Activated CD4-positive, alpha-beta memory T cell treated with anti-CD3 and anti-CD28 coated beads for 36 hours (primary cell): ENCODE measurements around the gene APEX2. TPM values are rescaled to one million over a fixed set of nuclear protein-coding genes. Genes with fewer than 3 reads are reported as not detected.
A peak's percentile ranks its signal among the peaks of the same experiment; 100 is the strongest.
"Not testable (repeated sequence)": the region's sequence is repeated elsewhere in the genome, so short reads cannot be mapped to it uniquely, and the experiment has no call there.

Experiments
- CTCF ChIA-PET: fragments of 350-600 bp; sonication (Branson Sonifier 250); formaldehyde crosslinking; loops from one replicate; lab custom pipeline; 2021; ENCODE audit warnings: antibody characterized with exemption, inconsistent platforms; lab: Charles Lee
- POLR2A ChIA-PET: fragments of 350-600 bp; sonication (Branson Sonifier 250); formaldehyde crosslinking; loops from one replicate; lab custom pipeline; 2021; ENCODE audit warnings: antibody characterized with exemption; lab: Charles Lee
- DNase-seq: peaks from one replicate; pipeline ENCODE4 v3.0.0-alpha.2; 2020
- H3K27ac Mint-ChIP-seq: one replicate; pipeline ENCODE4 v1.8.0; 2021; ENCODE audit warnings: mixed read lengths
- H3K27me3 Mint-ChIP-seq: one replicate; pipeline ENCODE4 v1.8.0; 2021; ENCODE audit warnings: mixed read lengths
- H3K36me3 Mint-ChIP-seq: one replicate; pipeline ENCODE4 v1.8.0; 2021; ENCODE audit warnings: mixed read lengths
- H3K4me1 Mint-ChIP-seq: one replicate; pipeline ENCODE4 v1.8.0; 2021; ENCODE audit warnings: low read depth, mixed read lengths
- H3K4me3 Mint-ChIP-seq: one replicate; pipeline ENCODE4 v1.8.0; 2021; ENCODE audit warnings: mild to moderate bottlenecking, mixed read lengths
- H3K9me3 Mint-ChIP-seq: one replicate; pipeline ENCODE4 v1.8.0; 2021; ENCODE audit warnings: mixed read lengths
- intact Hi-C: fragments of 100-400 bp; cut with micrococcal nuclease; formaldehyde crosslinking; loops from one replicate; pipeline ENCODE4 v1.15.1; 2023
- total RNA-seq, 2 experiments: library from RNA; stranded (reverse); gene quantifications; one replicate each; pipeline ENCODE4 v1.2.3, GENCODE V29; 2021

The APEX2 gene
- 10 to 100 TPM; 32.7 to 32.9 TPM for total RNA-seq

DNA sequence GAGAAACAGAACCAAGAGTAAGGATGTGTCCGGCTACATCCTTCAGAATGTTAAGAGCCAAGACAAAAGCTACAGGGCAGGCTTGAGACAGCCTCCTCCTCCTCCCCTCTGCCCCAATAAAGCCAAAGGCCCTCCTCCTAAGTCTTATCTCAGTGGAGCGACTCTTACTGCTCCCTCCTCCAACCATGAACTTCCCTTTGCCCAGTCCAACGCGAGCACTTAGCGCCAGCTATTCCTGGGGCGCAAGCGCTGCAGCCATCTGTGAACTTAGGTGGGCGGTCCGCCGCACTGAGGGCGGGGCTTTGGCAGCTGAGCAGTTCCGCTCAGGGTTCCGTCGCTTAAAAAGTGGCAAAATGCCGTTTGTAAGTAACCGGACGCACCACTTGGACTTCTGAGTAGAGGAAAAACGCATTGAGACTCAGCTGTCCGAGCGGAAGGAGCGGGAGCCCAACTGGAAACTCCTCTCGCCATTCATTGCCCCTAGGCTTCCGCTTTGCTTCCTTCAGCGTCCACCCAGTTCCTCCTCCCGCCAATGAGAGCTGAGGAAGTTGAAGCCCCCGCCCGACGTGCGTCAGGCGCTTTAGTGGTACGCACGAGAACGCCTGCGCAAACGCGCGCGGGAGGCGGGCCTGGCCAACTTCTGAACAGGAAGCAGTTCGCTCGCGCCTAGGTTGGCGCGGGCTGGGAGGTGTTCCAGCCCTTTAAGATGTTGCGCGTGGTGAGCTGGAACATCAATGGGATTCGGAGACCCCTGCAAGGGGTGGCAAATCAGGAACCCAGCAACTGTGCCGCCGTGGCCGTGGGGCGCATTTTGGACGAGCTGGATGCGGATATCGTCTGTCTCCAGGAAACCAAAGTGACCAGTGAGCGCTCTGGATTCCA lies at the start of gene APEX2:
APEX2 (plus strand) TSS at position 647 of the 882 bp plus-strand sequence; CDS start at position 707, 60 bp downstream.
- Mint-ChIP-seq H3K4me1 (peaks cover 17% of the 10 kb centered on the region), H3K9me3 (no peaks in the 10 kb centered on the region), H3K27ac (peak within 1 kb of the TSS; percentile 87), H3K4me3 (peak within 1 kb of the TSS; percentile 92), H3K27me3 (no peaks in the 10 kb centered on the region), H3K36me3 (peaks cover 24% of the 10 kb centered on the region)
- DNase-seq, result peak; percentile 92
- ChIA-PET CTCF (interaction anchor here (0.9 to 1.8 kb wide), 6 partner anchors 12 to 361 kb away, joined by 3 to 8 read pairs (median 4); no protein-coding TSS in a partner anchor), POLR2A (interaction anchor here (0.8 to 1.4 kb wide), 3 partner anchors 9 to 360 kb away, joined by 3 to 7 read pairs (median 3); no protein-coding TSS in a partner anchor)
- intact Hi-C loops, result loop anchor here (1.0 to 10.0 kb wide), 7 partner anchors 57 to 958 kb away; partner anchors contain the start of genes FAM120C, MAGED2, PHF8 and TRO

GRCh38 chrX:54950730-54951375 lies 49.3 kb upstream of the APEX2 start:
- Mint-ChIP-seq H3K36me3 (no peaks in the 10 kb centered on the region), H3K27me3 (no peaks in the 10 kb centered on the region), H3K27ac (no peak overlapping the region), H3K4me3 (no peak overlapping the region), H3K4me1 (no peaks in the 10 kb centered on the region), H3K9me3 (no peaks in the 10 kb centered on the region)
- ChIA-PET POLR2A (no interaction called here), CTCF (no interaction called here)
- intact Hi-C loops, result no loop called here
- no peak for DNase-seq

DNA sequence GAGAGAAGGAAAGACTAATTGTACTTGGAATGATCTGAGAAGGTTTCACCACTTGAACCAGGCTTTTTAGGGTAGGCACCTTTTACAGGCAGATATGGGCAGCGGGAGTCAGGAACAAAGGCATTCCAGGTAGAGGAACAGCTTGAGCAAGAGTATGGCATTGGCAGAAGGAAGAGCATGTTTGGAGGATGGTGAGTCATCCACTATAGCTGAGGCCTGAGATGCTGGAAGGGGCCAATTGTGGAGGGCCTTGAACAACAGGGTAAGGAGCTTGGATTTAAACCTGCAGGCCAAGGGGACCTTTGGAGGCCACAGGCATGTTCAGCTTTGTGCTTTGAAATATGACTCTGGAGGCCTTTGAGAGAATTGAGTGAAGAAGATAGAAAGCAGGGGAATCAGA lies 38.4 kb upstream of the APEX2 start:
- Mint-ChIP-seq H3K4me1 (peaks cover 10% of the 10 kb centered on the region), H3K27ac (no peak overlapping the region), H3K36me3 (no peaks in the 10 kb centered on the region), H3K27me3 (no peaks in the 10 kb centered on the region), H3K9me3 (no peaks in the 10 kb centered on the region), H3K4me3 (no peak overlapping the region)
- DNase-seq, result no peak
- intact Hi-C loops, result no loop called here
- CTCF ChIA-PET, result no interaction called here
- POLR2A ChIA-PET, result no interaction called here

DNA sequence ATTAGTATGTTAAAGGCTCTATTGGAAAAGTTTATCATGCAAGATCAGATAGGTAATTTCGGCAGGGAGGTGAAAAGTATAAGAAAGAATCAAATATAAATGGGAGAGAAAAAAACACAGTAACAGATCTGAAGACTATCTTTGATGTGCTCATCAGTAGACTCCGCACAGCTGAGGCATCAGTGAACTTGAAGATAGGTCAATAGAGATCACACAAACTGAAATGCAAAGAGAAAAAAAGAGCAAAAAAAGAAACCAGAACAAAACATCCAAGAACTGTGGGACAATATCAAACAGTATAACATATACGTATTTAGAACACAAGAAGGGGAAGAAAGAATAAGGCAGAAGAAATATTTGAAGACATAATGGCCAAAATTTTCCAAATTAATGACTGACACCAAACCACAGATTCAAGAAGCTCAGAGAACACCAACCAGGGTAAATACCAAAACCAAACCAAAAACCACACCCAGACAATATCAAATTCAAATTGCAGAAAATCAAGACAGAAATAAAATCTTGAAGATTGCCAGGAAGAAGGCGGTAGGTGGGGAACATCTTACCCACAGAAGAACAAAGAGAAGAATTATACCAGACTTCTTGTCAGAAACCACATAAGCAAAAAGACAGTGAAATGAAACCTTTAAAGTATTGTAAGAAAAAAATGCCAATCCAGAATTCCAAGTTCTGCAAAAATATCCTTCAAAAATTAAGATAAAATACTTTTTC lies 35.2 kb upstream of the APEX2 start:
- no peak for DNase-seq
- Mint-ChIP-seq H3K4me3 (no peak overlapping the region), H3K27ac (no peak overlapping the region), H3K9me3 (peaks cover 2% of the 10 kb centered on the region), H3K36me3 (no peaks in the 10 kb centered on the region), H3K27me3 (no peaks in the 10 kb centered on the region), H3K4me1 (peaks cover 10% of the 10 kb centered on the region)
- ChIA-PET CTCF (no interaction called here), POLR2A (no interaction called here)
- intact Hi-C loops, result no loop called here

GRCh38 chrX:54977387-54977786 lies 22.8 kb upstream of the APEX2 start:
- Mint-ChIP-seq H3K4me1 (no peaks in the 10 kb centered on the region), H3K9me3 (no peaks in the 10 kb centered on the region), H3K27me3 (no peaks in the 10 kb centered on the region), H3K36me3 (no peaks in the 10 kb centered on the region), H3K27ac (no peak overlapping the region), H3K4me3 (no peak overlapping the region)
- POLR2A ChIA-PET, result no interaction called here
- no peak for DNase-seq
- intact Hi-C loops, result no loop called here
- CTCF ChIA-PET, result no interaction called here

DNA sequence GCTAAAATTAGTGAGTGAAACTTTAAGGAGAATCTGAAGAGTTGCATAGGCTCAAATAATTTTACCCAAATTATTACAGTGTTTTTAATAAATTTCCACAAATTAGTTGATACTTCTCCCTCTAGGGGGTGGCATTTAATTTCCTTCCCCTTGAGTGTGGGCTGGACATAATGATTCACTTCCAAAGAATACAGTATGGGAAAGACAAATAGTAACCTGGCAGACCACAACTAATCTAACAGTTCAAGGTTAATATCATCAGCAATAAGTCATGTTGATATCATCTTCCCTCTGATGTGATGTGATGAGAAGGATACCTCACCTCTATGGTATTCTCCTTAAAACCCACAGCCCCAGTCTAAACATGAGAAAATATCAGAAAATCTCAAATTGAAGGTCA lies 21.7 kb upstream of the APEX2 start:
- intact Hi-C loops, result no loop called here
- no peaks in the 10 kb centered on the region for H3K36me3 Mint-ChIP-seq
- CTCF ChIA-PET, result no interaction called here
- POLR2A ChIA-PET, result no interaction called here
- H3K4me3 Mint-ChIP-seq, result no peak overlapping the region
- DNase-seq, result no peak
- H3K27me3 Mint-ChIP-seq, result no peaks in the 10 kb centered on the region
- H3K9me3 Mint-ChIP-seq, result no peaks in the 10 kb centered on the region
- no peak overlapping the region for H3K27ac Mint-ChIP-seq
- no peaks in the 10 kb centered on the region for H3K4me1 Mint-ChIP-seq

DNA sequence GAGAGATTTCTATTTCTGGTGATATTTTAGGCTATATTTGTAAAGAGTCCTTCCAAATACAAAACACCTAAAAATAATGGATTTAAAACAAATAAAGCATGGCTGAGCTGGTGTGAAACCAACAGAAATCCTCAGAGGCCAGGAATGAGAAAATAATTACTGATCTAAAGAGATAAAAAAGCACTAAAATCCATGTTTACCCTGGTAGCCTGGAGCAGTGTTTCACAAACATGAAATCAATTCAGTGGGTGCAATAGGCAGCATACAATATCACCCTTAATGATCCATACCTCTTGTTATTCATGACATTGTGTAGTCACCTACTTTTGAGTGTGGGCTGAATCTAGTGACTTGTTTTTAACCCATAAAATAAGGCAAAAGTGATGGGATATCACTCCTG lies 20.7 kb upstream of the APEX2 start:
- no peaks in the 10 kb centered on the region for H3K36me3 Mint-ChIP-seq
- H3K4me1 Mint-ChIP-seq, result no peaks in the 10 kb centered on the region
- DNase-seq, result no peak
- ChIA-PET CTCF (no interaction called here), POLR2A (no interaction called here)
- H3K9me3 Mint-ChIP-seq, result no peaks in the 10 kb centered on the region
- H3K4me3 Mint-ChIP-seq, result no peak overlapping the region
- no peaks in the 10 kb centered on the region for H3K27me3 Mint-ChIP-seq
- intact Hi-C loops, result no loop called here
- H3K27ac Mint-ChIP-seq, result no peak overlapping the region

DNA sequence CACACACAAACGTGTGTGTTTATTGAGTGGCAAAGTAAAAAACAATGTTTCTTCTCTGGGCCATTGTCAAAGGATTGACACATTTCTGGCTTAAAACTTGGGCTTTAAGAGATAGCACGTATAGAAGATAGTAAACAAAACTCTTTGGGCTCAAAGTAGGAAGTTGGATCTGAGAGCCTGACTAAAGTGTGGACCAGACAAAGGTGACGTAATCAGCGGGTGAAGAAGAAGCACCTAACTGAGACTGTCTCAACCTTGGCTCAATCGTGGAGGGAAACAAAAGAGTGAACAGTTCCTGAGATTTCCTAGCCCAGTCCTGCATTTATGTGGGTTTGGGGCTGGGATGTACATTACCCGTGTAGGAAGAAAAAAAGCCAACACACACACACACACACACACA lies 19.8 kb upstream of the APEX2 start:
- no peaks in the 10 kb centered on the region for H3K27me3 Mint-ChIP-seq
- no peak for DNase-seq
- H3K27ac Mint-ChIP-seq, result no peak overlapping the region
- H3K4me3 Mint-ChIP-seq, result no peak overlapping the region
- ChIA-PET POLR2A (no interaction called here), CTCF (no interaction called here)
- H3K4me1 Mint-ChIP-seq, result no peaks in the 10 kb centered on the region
- no peaks in the 10 kb centered on the region for H3K9me3 Mint-ChIP-seq
- no peaks in the 10 kb centered on the region for H3K36me3 Mint-ChIP-seq
- intact Hi-C loops, result no loop called here

- intact Hi-C loops, H3K9me3 Mint-ChIP-seq, DNase-seq, POLR2A ChIA-PET, H3K4me3 Mint-ChIP-seq, H3K4me1 Mint-ChIP-seq, CTCF ChIA-PET, H3K27ac Mint-ChIP-seq, H3K27me3 Mint-ChIP-seq, H3K36me3 Mint-ChIP-seq: not testable (repeated sequence)
Measured at GRCh38 chrX:54983306-54983705, 16.9 kb upstream of the APEX2 start.

DNA sequence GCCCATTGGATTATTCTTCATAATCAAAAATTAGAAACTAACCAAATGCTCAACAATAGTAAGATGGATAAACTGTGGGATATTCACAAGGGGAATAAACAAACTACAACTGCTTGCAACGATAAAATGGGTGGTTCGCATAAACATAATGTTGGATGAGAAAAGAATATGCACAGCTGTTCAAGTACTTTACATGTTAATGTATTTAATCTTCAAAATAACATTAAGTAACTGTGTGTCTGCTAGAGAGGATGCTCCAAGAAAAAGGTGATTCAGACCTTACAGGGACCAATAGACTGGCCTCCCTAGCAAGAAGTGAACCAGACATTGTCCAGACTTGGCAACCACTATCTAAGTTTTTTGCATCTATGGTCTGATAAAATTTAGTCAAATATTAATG lies 8.5 kb upstream of the APEX2 start:
- intact Hi-C loops, result no loop called here
- ChIA-PET CTCF (no interaction called here), POLR2A (no interaction called here)
- no peak for DNase-seq
- no peak overlapping the region for H3K4me3 Mint-ChIP-seq
- no peaks in the 10 kb centered on the region for H3K36me3 Mint-ChIP-seq
- no peak overlapping the region for H3K27ac Mint-ChIP-seq
- no peaks in the 10 kb centered on the region for H3K27me3 Mint-ChIP-seq
- H3K9me3 Mint-ChIP-seq, result peaks cover 2% of the 10 kb centered on the region
- no peaks in the 10 kb centered on the region for H3K4me1 Mint-ChIP-seq

- CTCF ChIA-PET, result no interaction called here
Measured at GRCh38 chrX:54992911-54993622, 7.1 kb upstream of the APEX2 start.

GRCh38 chrX:54994099-54994498 lies 6.1 kb upstream of the APEX2 start, which contains the start of gene PFKFB1:
PFKFB1 (minus strand) TSS chrX:54994188; CDS start chrX:54994007, 181 bp downstream.
- Mint-ChIP-seq H3K27me3 (no peaks in the 10 kb centered on the region), H3K9me3 (no peaks in the 10 kb centered on the region), H3K27ac (no peak within 1 kb of the TSS), H3K36me3 (no peaks in the 10 kb centered on the region), H3K4me1 (no peaks in the 10 kb centered on the region), H3K4me3 (no peak within 1 kb of the TSS)
- ChIA-PET CTCF (no interaction called here), POLR2A (no interaction called here)
- no peak for DNase-seq
- intact Hi-C loops, result no loop called here

More at GRCh38 chrX:54992911-54993622, 7.1 kb upstream of the APEX2 start:
- no peaks in the 10 kb centered on the region for H3K4me1 Mint-ChIP-seq
- H3K9me3 Mint-ChIP-seq, result no peaks in the 10 kb centered on the region
- no peak overlapping the region for H3K27ac Mint-ChIP-seq
- H3K27me3 Mint-ChIP-seq, result no peaks in the 10 kb centered on the region
- no peak for DNase-seq
- intact Hi-C loops, result no loop called here
- POLR2A ChIA-PET, result no interaction called here
- no peak overlapping the region for H3K4me3 Mint-ChIP-seq
- no peaks in the 10 kb centered on the region for H3K36me3 Mint-ChIP-seq
